ENCODE measurements around the gene DNAH7. TPM values are rescaled to one million over a fixed set of nuclear protein-coding genes. Genes with fewer than 3 reads are reported as not detected.

DNAH7 gene
- total and polyA plus RNA-seq, 2 of the 4 experiments (the other 2 are of a cell fraction): 0.22 to 0.36 TPM

DNA sequence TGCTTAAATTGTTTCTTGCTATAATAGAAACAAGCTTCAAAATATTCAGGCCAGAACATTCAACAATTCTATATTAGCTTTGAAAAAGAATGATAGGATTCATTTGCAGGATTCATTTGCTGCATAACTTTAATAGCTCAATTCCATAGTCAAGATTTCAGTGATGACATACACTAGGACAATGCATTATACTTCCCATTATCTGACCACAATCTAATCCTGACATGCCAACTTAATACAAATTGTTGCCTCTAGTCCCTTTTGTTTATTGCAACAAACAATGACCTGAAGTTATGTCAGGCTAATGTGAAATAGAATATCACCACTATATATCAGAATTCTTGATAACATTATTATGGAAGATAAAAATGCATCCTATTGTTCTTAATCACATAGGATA is 169.4 kb downstream of the DNAH7 start:
- no peaks in the 10 kb centered on the region for H3K79me1 ChIP-seq (ENCODE audit: low read depth in 1 of 2, low read length in 2 of 2)
- dilution Hi-C loops (cut with HindIII; ENCODE audit: low sequenced_read_pairs, unreplicated experiment): no loop called here
- POLR2A ChIA-PET (ENCODE audit: unreplicated experiment): no interaction called here

More for the DNA sequence above, 169.4 kb downstream of the DNAH7 start:
- H4K5ac ChIP-seq (ENCODE audit: low read depth, low read length): no peak overlapping the region
- in situ Hi-C loops (cut with MboI; ENCODE audit: low sequenced_read_pairs) (no loop called here), intact Hi-C loops (cut with micrococcal nuclease) (loop anchor here (5.0 kb wide), 1 partner anchor 77 kb away; no protein-coding TSS in a partner anchor)
- no peaks in the 10 kb centered on the region for H4K20me1 ChIP-seq (ENCODE audit: insufficient read depth, low read length)
- CTCF ChIA-PET: no interaction called here
- 0 out of 2 replicates have a peak overlapping the region, but pooled peaks have one; percentile 62 for H3K4ac ChIP-seq (ENCODE audit: low read depth, low read length)
- BruUV-seq (replicated peaks): no TSS peak
- H4K91ac ChIP-seq (ENCODE audit: insufficient read depth, low read depth, low read length): no peak overlapping the region
- TF ChIP-seq MAZ (IDR thresholded peaks at IDR 0.05; ENCODE audit: borderline replicate concordance, low read depth, low read length) (no peak), MXI1 (IDR thresholded peaks at IDR 0.05; ENCODE audit: borderline replicate concordance, low read depth, low read length) (no peak), CHD1 (IDR thresholded peaks at IDR 0.05; ENCODE audit: low read depth, low read length) (no peak), NFE2L2 (IDR thresholded peaks at IDR 0.05; ENCODE audit: low read depth, low read length) (no peak), SMC3 (IDR thresholded peaks at IDR 0.05; ENCODE audit: low read depth, low read length) (no peak), CTCF (conservative IDR thresholded peaks at IDR 0.05; ENCODE audit: low read depth, low read length) (no peak), BHLHE40 (IDR thresholded peaks at IDR 0.05; ENCODE audit: low read depth, low read length) (no peak), MAFK (IDR thresholded peaks at IDR 0.05; ENCODE audit: low read depth, low read length) (no peak), CEBPB (IDR thresholded peaks at IDR 0.05; ENCODE audit: low read depth, low read length) (no peak), RFX5 (IDR thresholded peaks at IDR 0.05; ENCODE audit: low read depth, low read length) (no peak), RCOR1 (IDR thresholded peaks at IDR 0.05; ENCODE audit: insufficient replicate concordance, low read length) (no peak)
- TF ChIP-seq, protein P1, sequence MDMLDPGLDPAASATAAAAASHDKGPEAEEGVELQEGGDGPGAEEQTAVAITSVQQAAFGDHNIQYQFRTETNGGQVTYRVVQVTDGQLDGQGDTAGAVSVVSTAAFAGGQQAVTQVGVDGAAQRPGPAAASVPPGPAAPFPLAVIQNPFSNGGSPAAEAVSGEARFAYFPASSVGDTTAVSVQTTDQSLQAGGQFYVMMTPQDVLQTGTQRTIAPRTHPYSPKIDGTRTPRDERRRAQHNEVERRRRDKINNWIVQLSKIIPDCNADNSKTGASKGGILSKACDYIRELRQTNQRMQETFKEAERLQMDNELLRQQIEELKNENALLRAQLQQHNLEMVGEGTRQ (IDR thresholded peaks at IDR 0.05; ENCODE audit: low read depth, low read length): no peak
- H3K56ac ChIP-seq (ENCODE audit: extremely low read depth, insufficient read depth, low read length): no peak overlapping the region; the same call in 1 of the 2 replicates
- H3K9me1 ChIP-seq (ENCODE audit: insufficient read depth, low read length): no peaks in the 10 kb centered on the region
- DNase-seq (peak; percentile 4), ATAC-seq (ENCODE audit: low read depth) (no peak)
- H3K4me3 ChIP-seq (ENCODE audit: insufficient read depth, low read depth, low read length): no peak overlapping the region
- H3K18ac ChIP-seq (ENCODE audit: low read depth, low read length): no peak overlapping the region; the same call in 1 of the 2 replicates
- no peak overlapping the region for H2BK15ac ChIP-seq (ENCODE audit: low read depth, low read length)
- H3K27ac ChIP-seq (ENCODE audit: insufficient read depth, low read length): no peak overlapping the region; the same call in 1 of the 2 replicates
- H2BK5ac ChIP-seq (ENCODE audit: low read depth, low read length, poor library complexity, severe bottlenecking): no peak overlapping the region
- no peaks in the 10 kb centered on the region; the same call in 1 of the 2 replicates for H3K27me3 ChIP-seq (ENCODE audit: control insufficient read depth, insufficient read depth, low read length)
- peaks cover 8% of the 10 kb centered on the region for H3K4me1 ChIP-seq (ENCODE audit: control insufficient read depth, insufficient read depth, low read length)
- H4K8ac ChIP-seq (ENCODE audit: low read depth in 2 of 2, low read length in 2 of 2): peak overlapping the region in 1 of 2 experiments; percentile 34; a peak in 1 of 4 replicates
- H2AFZ ChIP-seq (replicated peaks; ENCODE audit: low read length, poor library complexity): no peak overlapping the region
- H2AK9ac ChIP-seq (replicated peaks; ENCODE audit: low read depth, low read length, poor library complexity): no peak overlapping the region
- H3K9me3 ChIP-seq (ENCODE audit: control insufficient read depth, insufficient read depth, low read length): no peaks in the 10 kb centered on the region
- peak overlapping the region; percentile 28; the same call in 1 of the 2 replicates for H3K23ac ChIP-seq (ENCODE audit: low read depth, low read length)
- no peak overlapping the region for H2AK5ac ChIP-seq (ENCODE audit: low read depth, low read length)
- H2BK120ac ChIP-seq (ENCODE audit: low read depth, low read length): peak overlapping the region; percentile 67; the same call in 1 of the 2 replicates
- H3K36me3 ChIP-seq (ENCODE audit: control insufficient read depth, insufficient read depth, low read length): no peaks in the 10 kb centered on the region
- no peak overlapping the region; the same call in 1 of the 2 replicates for H3K14ac ChIP-seq (replicated peaks; ENCODE audit: low read depth, low read length)
- H3K4me2 ChIP-seq (ENCODE audit: low read depth, low read length): peak overlapping the region; percentile 32; the same call in 1 of the 2 replicates
- H3K9ac ChIP-seq (ENCODE audit: low read depth, low read length): no peak overlapping the region
- H2BK20ac ChIP-seq (ENCODE audit: low read depth, low read length): peak overlapping the region; percentile 80; the same call in 1 of the 2 replicates

Measured in IMR-90 (cell line).